SK-N-SH treated with all-trans-retinoic acid at 6 μM for 48 hours (cell line): ENCODE measurements around the gene NEB.

Experiments used
- ATAC-seq: fragments of 200-7000 bp; cut with Tn5 transposase; 3 replicates; pipeline ENCODE4 v1.9.1; 2020; ENCODE audit warnings: mild to moderate bottlenecking, moderate library complexity
- ARNTL ChIP-seq: fragments of 450-650 bp; formaldehyde crosslinking; IDR thresholded peaks from 2 replicates; pipeline ENCODE4 v1.5.0; 2020; ENCODE audit warnings: low read depth, mild to moderate bottlenecking, moderate library complexity, borderline replicate concordance
- CSDC2 ChIP-seq: fragments of 250-450 bp; sonication (Bioruptor Pico); IDR thresholded peaks from 2 replicates; pipeline ENCODE4 v1.5.0; 2020; ENCODE audit warnings: mild to moderate bottlenecking, moderate library complexity
- ESRRG ChIP-seq: fragments of 250-450 bp; sonication (Bioruptor Pico); IDR thresholded peaks from 2 replicates; pipeline ENCODE4 v1.6.1; 2021; ENCODE audit warnings: mild to moderate bottlenecking
- GLIS3 ChIP-seq: fragments of 250-450 bp; sonication (Bioruptor Pico); IDR thresholded peaks from 2 replicates; pipeline ENCODE4 v1.5.0; 2020; ENCODE audit warnings: mild to moderate bottlenecking, moderate library complexity
- ISL1 ChIP-seq: fragments of 250-450 bp; sonication (Bioruptor Pico); IDR thresholded peaks from 2 replicates; pipeline ENCODE4 v2.1.2; 2022; ENCODE audit warnings: mild to moderate bottlenecking, moderate library complexity
- OSR1 ChIP-seq: fragments of 250-450 bp; sonication (Bioruptor Pico); IDR thresholded peaks from 2 replicates; pipeline ENCODE4 v1.8.0; 2022; ENCODE audit warnings: moderate library complexity, mild to moderate bottlenecking, inconsistent platforms
- PPARA ChIP-seq: fragments of 250-450 bp; sonication (Bioruptor Pico); IDR thresholded peaks from 2 replicates; pipeline ENCODE4 v1.5.0; 2020; ENCODE audit warnings: mild to moderate bottlenecking, borderline replicate concordance
- RARB ChIP-seq: fragments of 250-450 bp; sonication (Bioruptor Pico); IDR thresholded peaks from 2 replicates; pipeline ENCODE4 v1.8.0; 2021; ENCODE audit warnings: mild to moderate bottlenecking, moderate library complexity
- SNAI2 ChIP-seq: fragments of 250-450 bp; sonication (Bioruptor Pico); IDR thresholded peaks from 2 replicates; pipeline ENCODE4 v1.5.0; 2020; ENCODE audit warnings: mild to moderate bottlenecking, moderate library complexity
- TCF4 ChIP-seq: fragments of 250-450 bp; sonication (Bioruptor Pico); IDR thresholded peaks from 2 replicates; pipeline ENCODE4 v1.8.0; 2021; ENCODE audit warnings: mild to moderate bottlenecking, moderate library complexity, borderline replicate concordance
- TOX ChIP-seq: fragments of 250-450 bp; sonication (Bioruptor Pico); IDR thresholded peaks from 2 replicates; pipeline ENCODE4 v1.8.0; 2021; ENCODE audit warnings: mild to moderate bottlenecking, moderate library complexity, borderline replicate concordance
- ZC3H10 ChIP-seq: fragments of 250-450 bp; sonication (Bioruptor Pico); IDR thresholded peaks from 2 replicates; pipeline ENCODE4 v1.5.1; 2021; ENCODE audit warnings: mild to moderate bottlenecking, moderate library complexity
- ZNF565 ChIP-seq: fragments of 450-650 bp; formaldehyde crosslinking; conservative IDR thresholded peaks from 2 replicates; pipeline ENCODE4 v1.5.0; 2020; ENCODE audit warnings: low read depth, mild to moderate bottlenecking, moderate library complexity
- ZNF70 ChIP-seq: fragments of 450-650 bp; formaldehyde crosslinking; IDR thresholded peaks from 2 replicates; pipeline ENCODE4 v1.5.0; 2020; ENCODE audit warnings: mild to moderate bottlenecking, moderate library complexity
- ZNF8 ChIP-seq: fragments of 450-650 bp; formaldehyde crosslinking; IDR thresholded peaks from 2 replicates; pipeline ENCODE4 v1.5.0; 2020; ENCODE audit warnings: mild to moderate bottlenecking, moderate library complexity
- TF ChIP-seq, protein P1 (sequence below): fragments of 250-450 bp; sonication (Bioruptor Pico); IDR thresholded peaks from 2 replicates; pipeline ENCODE4 v1.8.0; 2020; ENCODE audit warnings: mild to moderate bottlenecking, moderate library complexity, borderline replicate concordance
- TF ChIP-seq, protein P2 (sequence below): fragments of 250-450 bp; sonication (Bioruptor Pico); IDR thresholded peaks from 2 replicates; pipeline ENCODE4 v1.8.0; 2021; ENCODE audit warnings: low read depth, mild to moderate bottlenecking, moderate library complexity, borderline replicate concordance
- TF ChIP-seq, protein P3 (sequence below): fragments of 250-450 bp; sonication (Bioruptor Pico); IDR thresholded peaks from 2 replicates; pipeline ENCODE4 v1.5.0; 2020; ENCODE audit warnings: mild to moderate bottlenecking, moderate library complexity
- TF ChIP-seq, protein P4 (sequence below): fragments of 250-450 bp; sonication (Bioruptor Pico); IDR thresholded peaks from 2 replicates; pipeline ENCODE4 v1.5.1; 2021; ENCODE audit warnings: mild to moderate bottlenecking, moderate library complexity
- TF ChIP-seq, protein P5 (sequence below): fragments of 250-450 bp; sonication (Bioruptor Pico); IDR thresholded peaks from 2 replicates; pipeline ENCODE4 v1.5.1; 2020; ENCODE audit warnings: low read depth, mild to moderate bottlenecking, moderate library complexity

The NEB gene

DNA sequence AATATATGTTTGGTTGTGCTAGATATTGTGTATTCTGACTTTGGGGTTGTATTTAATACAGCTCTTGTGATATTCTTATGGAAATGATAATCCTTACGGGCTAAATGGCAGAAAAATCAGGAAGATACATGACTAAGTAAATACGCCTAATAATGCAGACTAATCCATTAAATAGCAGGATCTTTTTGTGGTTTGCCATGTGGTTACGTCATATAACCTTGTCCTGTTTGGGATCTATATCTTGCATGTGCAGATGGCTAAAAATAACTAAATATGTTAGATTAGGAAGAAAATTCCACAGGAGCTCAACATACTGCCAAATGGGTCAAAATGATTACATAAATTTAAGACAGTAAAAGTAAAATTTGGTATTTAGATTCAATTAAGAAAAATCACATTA, 83.0 kb downstream of the NEB start (continued):
- TF ChIP-seq, protein P1, sequence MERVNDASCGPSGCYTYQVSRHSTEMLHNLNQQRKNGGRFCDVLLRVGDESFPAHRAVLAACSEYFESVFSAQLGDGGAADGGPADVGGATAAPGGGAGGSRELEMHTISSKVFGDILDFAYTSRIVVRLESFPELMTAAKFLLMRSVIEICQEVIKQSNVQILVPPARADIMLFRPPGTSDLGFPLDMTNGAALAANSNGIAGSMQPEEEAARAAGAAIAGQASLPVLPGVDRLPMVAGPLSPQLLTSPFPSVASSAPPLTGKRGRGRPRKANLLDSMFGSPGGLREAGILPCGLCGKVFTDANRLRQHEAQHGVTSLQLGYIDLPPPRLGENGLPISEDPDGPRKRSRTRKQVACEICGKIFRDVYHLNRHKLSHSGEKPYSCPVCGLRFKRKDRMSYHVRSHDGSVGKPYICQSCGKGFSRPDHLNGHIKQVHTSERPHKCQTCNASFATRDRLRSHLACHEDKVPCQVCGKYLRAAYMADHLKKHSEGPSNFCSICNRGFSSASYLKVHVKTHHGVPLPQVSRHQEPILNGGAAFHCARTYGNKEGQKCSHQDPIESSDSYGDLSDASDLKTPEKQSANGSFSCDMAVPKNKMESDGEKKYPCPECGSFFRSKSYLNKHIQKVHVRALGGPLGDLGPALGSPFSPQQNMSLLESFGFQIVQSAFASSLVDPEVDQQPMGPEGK, result no peak
- TF ChIP-seq ISL1 (CRISPR knock-in tag) (no peak), PPARA (CRISPR knock-in tag) (no peak), ZNF565 (no peak), ARNTL (CRISPR knock-in tag) (no peak)

DNA sequence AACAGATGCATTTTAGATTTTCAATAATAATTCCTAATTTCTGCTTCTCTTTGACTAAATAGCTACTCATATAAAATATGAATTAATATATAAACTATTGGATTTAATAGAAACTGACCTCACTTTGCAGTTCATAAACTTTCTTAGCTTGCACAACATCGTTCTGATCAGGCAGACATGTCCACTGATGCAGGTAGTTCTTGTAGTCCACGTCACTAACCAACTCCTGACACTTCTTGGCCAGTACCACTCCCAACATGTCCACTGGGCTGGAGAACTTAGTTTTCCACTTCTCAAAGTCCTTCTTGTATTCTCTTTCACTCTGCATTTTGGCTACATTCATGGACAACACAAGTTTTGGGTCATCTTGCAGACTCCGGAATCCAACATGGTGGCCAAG, 83.8 kb downstream of the NEB start:
- no peak for ATAC-seq
- TF ChIP-seq, protein P1, result no peak
- TF ChIP-seq, protein P2, sequence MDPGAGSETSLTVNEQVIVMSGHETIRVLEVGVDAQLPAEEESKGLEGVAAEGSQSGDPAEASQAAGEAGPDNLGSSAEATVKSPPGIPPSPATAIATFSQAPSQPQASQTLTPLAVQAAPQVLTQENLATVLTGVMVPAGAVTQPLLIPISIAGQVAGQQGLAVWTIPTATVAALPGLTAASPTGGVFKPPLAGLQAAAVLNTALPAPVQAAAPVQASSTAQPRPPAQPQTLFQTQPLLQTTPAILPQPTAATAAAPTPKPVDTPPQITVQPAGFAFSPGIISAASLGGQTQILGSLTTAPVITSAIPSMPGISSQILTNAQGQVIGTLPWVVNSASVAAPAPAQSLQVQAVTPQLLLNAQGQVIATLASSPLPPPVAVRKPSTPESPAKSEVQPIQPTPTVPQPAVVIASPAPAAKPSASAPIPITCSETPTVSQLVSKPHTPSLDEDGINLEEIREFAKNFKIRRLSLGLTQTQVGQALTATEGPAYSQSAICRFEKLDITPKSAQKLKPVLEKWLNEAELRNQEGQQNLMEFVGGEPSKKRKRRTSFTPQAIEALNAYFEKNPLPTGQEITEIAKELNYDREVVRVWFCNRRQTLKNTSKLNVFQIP (CRISPR knock-in tag), result no peak
- TF ChIP-seq, protein P3, sequence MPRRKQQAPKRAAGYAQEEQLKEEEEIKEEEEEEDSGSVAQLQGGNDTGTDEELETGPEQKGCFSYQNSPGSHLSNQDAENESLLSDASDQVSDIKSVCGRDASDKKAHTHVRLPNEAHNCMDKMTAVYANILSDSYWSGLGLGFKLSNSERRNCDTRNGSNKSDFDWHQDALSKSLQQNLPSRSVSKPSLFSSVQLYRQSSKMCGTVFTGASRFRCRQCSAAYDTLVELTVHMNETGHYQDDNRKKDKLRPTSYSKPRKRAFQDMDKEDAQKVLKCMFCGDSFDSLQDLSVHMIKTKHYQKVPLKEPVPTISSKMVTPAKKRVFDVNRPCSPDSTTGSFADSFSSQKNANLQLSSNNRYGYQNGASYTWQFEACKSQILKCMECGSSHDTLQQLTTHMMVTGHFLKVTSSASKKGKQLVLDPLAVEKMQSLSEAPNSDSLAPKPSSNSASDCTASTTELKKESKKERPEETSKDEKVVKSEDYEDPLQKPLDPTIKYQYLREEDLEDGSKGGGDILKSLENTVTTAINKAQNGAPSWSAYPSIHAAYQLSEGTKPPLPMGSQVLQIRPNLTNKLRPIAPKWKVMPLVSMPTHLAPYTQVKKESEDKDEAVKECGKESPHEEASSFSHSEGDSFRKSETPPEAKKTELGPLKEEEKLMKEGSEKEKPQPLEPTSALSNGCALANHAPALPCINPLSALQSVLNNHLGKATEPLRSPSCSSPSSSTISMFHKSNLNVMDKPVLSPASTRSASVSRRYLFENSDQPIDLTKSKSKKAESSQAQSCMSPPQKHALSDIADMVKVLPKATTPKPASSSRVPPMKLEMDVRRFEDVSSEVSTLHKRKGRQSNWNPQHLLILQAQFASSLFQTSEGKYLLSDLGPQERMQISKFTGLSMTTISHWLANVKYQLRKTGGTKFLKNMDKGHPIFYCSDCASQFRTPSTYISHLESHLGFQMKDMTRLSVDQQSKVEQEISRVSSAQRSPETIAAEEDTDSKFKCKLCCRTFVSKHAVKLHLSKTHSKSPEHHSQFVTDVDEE (CRISPR knock-in tag), result no peak
- TF ChIP-seq RARB (CRISPR knock-in tag), result no peak
- no peak for TF ChIP-seq ESRRG
- TF ChIP-seq ISL1 (CRISPR knock-in tag), result no peak
- TF ChIP-seq, protein P4, sequence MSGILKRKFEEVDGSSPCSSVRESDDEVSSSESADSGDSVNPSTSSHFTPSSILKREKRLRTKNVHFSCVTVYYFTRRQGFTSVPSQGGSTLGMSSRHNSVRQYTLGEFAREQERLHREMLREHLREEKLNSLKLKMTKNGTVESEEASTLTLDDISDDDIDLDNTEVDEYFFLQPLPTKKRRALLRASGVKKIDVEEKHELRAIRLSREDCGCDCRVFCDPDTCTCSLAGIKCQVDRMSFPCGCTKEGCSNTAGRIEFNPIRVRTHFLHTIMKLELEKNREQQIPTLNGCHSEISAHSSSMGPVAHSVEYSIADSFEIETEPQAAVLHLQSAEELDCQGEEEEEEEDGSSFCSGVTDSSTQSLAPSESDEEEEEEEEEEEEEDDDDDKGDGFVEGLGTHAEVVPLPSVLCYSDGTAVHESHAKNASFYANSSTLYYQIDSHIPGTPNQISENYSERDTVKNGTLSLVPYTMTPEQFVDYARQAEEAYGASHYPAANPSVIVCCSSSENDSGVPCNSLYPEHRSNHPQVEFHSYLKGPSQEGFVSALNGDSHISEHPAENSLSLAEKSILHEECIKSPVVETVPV (CRISPR knock-in tag), result no peak
- TF ChIP-seq ZNF8 (CRISPR knock-in tag), result no peak
- no peak for TF ChIP-seq SNAI2 (CRISPR knock-in tag)
- no peak for TF ChIP-seq TCF4

DNA sequence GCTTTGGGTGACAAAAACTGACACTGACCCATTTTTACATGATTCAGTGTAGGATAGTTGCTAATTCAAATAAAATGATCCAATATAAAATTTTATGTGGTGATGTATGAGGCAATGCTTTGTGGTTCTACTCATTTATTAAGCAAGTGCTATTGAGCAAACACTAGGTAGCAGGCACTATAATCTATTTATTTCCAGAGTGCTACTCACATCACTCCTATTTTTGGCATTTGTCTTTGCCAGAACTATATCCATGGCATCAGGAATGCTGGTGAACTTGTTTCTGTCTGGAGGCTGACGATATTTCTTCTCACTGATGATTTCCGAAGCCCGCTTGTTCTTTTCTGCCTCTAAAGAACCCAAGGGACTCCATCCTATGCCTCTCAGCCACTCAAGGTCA, 84.3 kb downstream of the NEB start:
- no peak for ATAC-seq
- TF ChIP-seq RARB (CRISPR knock-in tag) (no peak), ZNF70 (CRISPR knock-in tag) (no peak), TOX (CRISPR knock-in tag) (no peak), OSR1 (CRISPR knock-in tag) (no peak), ARNTL (CRISPR knock-in tag) (no peak), GLIS3 (CRISPR knock-in tag) (no peak), PPARA (CRISPR knock-in tag) (no peak), SNAI2 (CRISPR knock-in tag) (no peak), ESRRG (no peak), CSDC2 (CRISPR knock-in tag) (no peak), ZC3H10 (CRISPR knock-in tag) (no peak), ISL1 (CRISPR knock-in tag) (no peak), ZNF8 (CRISPR knock-in tag) (no peak)
- TF ChIP-seq, protein P5, sequence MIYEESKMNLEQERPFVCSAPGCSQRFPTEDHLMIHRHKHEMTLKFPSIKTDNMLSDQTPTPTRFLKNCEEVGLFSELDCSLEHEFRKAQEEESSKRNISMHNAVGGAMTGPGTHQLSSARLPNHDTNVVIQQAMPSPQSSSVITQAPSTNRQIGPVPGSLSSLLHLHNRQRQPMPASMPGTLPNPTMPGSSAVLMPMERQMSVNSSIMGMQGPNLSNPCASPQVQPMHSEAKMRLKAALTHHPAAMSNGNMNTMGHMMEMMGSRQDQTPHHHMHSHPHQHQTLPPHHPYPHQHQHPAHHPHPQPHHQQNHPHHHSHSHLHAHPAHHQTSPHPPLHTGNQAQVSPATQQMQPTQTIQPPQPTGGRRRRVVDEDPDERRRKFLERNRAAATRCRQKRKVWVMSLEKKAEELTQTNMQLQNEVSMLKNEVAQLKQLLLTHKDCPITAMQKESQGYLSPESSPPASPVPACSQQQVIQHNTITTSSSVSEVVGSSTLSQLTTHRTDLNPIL (CRISPR knock-in tag), result no peak
- TF ChIP-seq, protein P1, result no peak
- TF ChIP-seq, protein P4 (CRISPR knock-in tag), result no peak
- TF ChIP-seq, protein P2 (CRISPR knock-in tag), result no peak
